ENCODE data around the gene LRFN2. TPM values are rescaled to one million over a fixed set of nuclear protein-coding genes. Genes with fewer than 3 reads are reported as not detected.

LRFN2 gene
- total RNA-seq, 3 donors from 2014 or later: not detected

- H3K9me3 ChIP-seq: no peaks in the 10 kb centered on the region
- no peak overlapping the region for H3K4me3 ChIP-seq
- no peaks in the 10 kb centered on the region for H3K36me3 ChIP-seq
- no peaks in the 10 kb centered on the region for H3K27me3 ChIP-seq
- intact Hi-C loops (cut with DNase I; ENCODE audit: low total_unique reads): loop anchor here (5.0 kb wide), 1 partner anchor 1405 kb away; no protein-coding TSS in a partner anchor
- H3K27ac ChIP-seq: no peak overlapping the region
- DNase-seq (ENCODE audit: low spot score in 2 of 2): no peak
- TF ChIP-seq CTCF (IDR thresholded peaks at IDR 0.05) (no peak), POLR2A (IDR thresholded peaks at IDR 0.05) (no peak), POLR2AphosphoS5 (IDR thresholded peaks at IDR 0.05) (no peak)
- H3K4me1 ChIP-seq: no peaks in the 10 kb centered on the region
Measured at GRCh38 chr6:40511884-40512283, 75.3 kb downstream of the LRFN2 start.

DNA sequence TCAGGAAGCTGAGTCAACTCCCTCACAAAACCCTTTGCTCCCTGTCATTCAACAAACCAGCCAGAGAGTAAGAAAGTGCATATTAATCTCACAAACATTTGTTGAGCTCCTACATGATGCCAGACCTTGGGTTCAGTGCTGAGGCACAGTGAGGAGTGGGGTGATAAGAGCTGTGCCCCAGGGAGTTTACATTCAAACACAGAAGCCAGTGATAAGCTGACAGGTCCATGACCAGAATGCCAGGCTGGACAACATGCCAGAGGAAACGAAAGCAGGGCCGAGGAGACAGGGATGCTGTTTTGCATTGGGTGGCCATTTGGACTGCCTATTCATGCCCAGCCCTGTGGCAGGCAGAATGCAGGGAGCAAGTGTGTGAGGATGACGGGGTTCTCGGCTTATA, 76.7 kb downstream of the LRFN2 start:
- no peaks in the 10 kb centered on the region for H3K27me3 ChIP-seq
- no peaks in the 10 kb centered on the region for H3K9me3 ChIP-seq
- TF ChIP-seq POLR2A (IDR thresholded peaks at IDR 0.05) (no peak), CTCF (IDR thresholded peaks at IDR 0.05) (no peak), POLR2AphosphoS5 (IDR thresholded peaks at IDR 0.05) (no peak)
- no peak overlapping the region for H3K27ac ChIP-seq
- DNase-seq (ENCODE audit: low spot score in 2 of 2): no peak
- no peak overlapping the region for H3K4me3 ChIP-seq
- intact Hi-C loops (cut with DNase I; ENCODE audit: low total_unique reads): loop anchor here (5.0 kb wide), 1 partner anchor 1403 kb away; no protein-coding TSS in a partner anchor
- no peaks in the 10 kb centered on the region for H3K4me1 ChIP-seq
- H3K36me3 ChIP-seq: no peaks in the 10 kb centered on the region

DNA sequence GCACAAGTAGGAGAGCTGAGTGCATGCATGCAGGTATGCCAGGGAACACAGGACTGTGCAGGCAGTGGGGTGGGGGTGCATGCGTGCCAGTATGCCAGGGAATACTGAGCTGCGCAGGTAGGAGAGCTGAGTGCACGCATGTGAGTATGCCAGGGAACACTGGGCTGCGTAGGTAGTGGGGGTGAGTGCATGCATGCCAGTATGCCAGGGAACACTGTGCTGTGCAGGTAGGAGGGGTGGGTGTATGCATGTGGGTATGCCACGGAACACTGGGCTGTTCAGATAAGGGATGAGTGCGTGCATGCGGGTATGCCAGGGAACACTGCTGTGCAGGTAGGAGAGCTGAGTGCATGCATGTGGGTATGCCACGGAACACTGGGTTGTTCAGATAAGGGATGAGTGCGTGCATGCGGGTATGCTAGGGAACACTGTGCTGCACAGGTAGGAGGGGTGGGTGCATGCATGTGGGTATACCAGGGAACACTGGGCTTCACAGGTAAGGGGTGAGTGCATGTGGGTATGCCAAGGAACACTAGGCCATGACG, 77.4 kb downstream of the LRFN2 start:
- Histone ChIP-seq H3K27ac (no peak overlapping the region), H3K4me1 (no peaks in the 10 kb centered on the region), H3K4me3 (no peak overlapping the region), H3K27me3 (no peaks in the 10 kb centered on the region), H3K9me3 (no peaks in the 10 kb centered on the region), H3K36me3 (no peaks in the 10 kb centered on the region)
- no peak for DNase-seq (ENCODE audit: low spot score in 2 of 2)
- TF ChIP-seq CTCF (IDR thresholded peaks at IDR 0.05): no peak
- intact Hi-C loops (cut with DNase I; ENCODE audit: low total_unique reads): loop anchor here (5.0 kb wide), 1 partner anchor 1402 kb away; no protein-coding TSS in a partner anchor

DNA sequence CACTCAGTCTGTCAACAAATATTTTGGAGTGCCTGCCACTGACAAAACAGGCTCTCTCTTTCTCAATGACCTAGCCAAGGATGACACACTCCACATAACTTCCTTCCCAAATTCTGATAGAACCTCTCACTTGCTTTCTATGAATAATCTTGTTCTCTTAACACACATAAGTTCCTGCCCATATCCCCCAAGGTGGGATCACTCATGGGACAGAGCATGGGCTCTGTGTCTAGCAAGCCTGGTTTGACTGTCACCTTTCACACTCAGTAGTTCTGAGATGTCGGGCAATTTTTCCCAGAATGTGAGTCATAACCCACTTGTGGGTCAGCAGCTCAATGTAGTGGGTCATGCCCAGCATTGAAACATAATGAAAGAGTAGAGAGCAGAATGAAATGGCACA, 78.1 kb downstream of the LRFN2 start:
- intact Hi-C loops (cut with DNase I; ENCODE audit: low total_unique reads): no loop called here
- TF ChIP-seq POLR2A (IDR thresholded peaks at IDR 0.05) (no peak), CTCF (IDR thresholded peaks at IDR 0.05) (no peak), POLR2AphosphoS5 (IDR thresholded peaks at IDR 0.05) (no peak)

GRCh38 chr6:40506954-40507353, 80.2 kb downstream of the LRFN2 start:
- no peak overlapping the region for H3K27ac ChIP-seq
- intact Hi-C loops (cut with DNase I; ENCODE audit: low total_unique reads): no loop called here
- no peak for DNase-seq (ENCODE audit: low spot score in 2 of 2)
- no peaks in the 10 kb centered on the region for H3K9me3 ChIP-seq
- no peaks in the 10 kb centered on the region for H3K36me3 ChIP-seq
- no peaks in the 10 kb centered on the region for H3K4me1 ChIP-seq
- no peaks in the 10 kb centered on the region for H3K27me3 ChIP-seq
- no peak for TF ChIP-seq POLR2AphosphoS5 (IDR thresholded peaks at IDR 0.05)
- TF ChIP-seq POLR2A (IDR thresholded peaks at IDR 0.05): no peak
- no peak for TF ChIP-seq CTCF (IDR thresholded peaks at IDR 0.05)
- no peak overlapping the region for H3K4me3 ChIP-seq

More for the DNA sequence above, 78.1 kb downstream of the LRFN2 start:
- no peaks in the 10 kb centered on the region for H3K4me1 ChIP-seq
- no peaks in the 10 kb centered on the region for H3K9me3 ChIP-seq
- H3K4me3 ChIP-seq: no peak overlapping the region
- DNase-seq (ENCODE audit: low spot score in 2 of 2): no peak
- no peak overlapping the region for H3K27ac ChIP-seq
- H3K27me3 ChIP-seq: no peaks in the 10 kb centered on the region
- H3K36me3 ChIP-seq: no peaks in the 10 kb centered on the region

Measured in breast epithelium (tissue), 4 donors.